HG02610 (cell line): ENCODE results near the gene ASPSCR1.
A peak's percentile ranks its signal among the peaks of the same experiment; 100 is the strongest.

Experiments
- ATAC-seq: cut with Tn5 transposase; IDR thresholded peaks from one replicate; pipeline ENCODE4 v1.9.1; 2021; ENCODE audit warnings: mild to moderate bottlenecking, moderate library complexity; ENCODE audit not compliant: unreplicated experiment

The ASPSCR1 gene

DNA sequence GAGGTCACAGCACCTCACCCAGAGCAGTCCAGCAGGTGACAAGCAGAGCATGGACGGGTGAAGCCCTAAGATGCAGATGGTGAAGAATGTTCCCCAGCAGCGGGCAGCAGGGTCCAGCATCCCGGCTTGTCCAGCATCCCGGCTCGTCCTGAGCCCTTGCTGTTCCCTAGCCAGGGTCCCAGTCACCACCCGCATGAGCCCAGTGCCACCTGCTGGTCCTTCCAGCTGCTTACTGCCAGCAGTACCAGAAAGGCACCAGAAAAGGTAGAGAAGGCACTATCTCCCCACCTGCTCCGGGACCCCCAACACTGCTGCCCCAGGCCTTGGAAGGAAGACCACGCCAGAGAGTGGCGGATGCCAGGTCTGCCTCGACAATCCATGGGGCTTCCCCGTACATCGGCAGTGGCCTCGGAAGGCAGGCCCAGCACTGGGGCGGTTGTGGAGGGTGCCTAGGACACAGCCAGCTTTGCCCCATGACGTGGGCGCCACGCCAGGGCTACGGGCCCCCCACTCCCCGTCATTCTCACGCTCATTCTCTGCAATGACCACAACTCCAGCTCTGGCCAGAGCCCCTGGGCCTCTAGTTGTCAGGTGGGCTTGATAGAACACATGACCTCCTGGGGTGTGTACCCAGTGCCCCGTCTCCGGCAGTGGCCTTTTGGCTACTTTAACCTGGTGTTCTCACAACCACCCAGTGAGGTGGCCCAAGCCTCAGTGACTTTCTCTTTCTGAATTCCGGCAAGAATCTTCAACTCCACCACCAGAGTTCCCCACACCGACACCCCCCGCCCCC is 43.9 kb downstream of the ASPSCR1 start:
- no peak for ATAC-seq

DNA sequence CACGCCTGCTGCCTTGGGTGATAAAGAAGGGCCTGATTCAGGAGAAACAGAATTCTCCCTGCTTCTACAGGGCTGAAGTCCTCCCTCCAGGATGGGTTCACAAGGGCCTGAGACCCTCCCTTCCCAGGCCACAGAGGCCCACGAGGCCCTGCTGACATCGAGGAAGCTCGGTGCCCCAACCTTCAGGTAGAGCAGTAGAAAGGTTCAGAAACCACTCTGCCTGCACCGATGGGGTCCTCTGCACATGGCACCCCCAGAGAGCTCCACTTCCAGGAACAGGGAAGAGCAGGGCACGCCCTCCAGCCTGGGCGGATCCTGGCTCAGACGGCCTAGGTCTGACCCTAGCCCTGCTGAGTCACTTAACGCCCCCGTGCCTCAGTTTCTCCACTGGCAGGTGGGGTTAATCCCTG is 44.5 kb downstream of the ASPSCR1 start:
- ATAC-seq: no peak

DNA sequence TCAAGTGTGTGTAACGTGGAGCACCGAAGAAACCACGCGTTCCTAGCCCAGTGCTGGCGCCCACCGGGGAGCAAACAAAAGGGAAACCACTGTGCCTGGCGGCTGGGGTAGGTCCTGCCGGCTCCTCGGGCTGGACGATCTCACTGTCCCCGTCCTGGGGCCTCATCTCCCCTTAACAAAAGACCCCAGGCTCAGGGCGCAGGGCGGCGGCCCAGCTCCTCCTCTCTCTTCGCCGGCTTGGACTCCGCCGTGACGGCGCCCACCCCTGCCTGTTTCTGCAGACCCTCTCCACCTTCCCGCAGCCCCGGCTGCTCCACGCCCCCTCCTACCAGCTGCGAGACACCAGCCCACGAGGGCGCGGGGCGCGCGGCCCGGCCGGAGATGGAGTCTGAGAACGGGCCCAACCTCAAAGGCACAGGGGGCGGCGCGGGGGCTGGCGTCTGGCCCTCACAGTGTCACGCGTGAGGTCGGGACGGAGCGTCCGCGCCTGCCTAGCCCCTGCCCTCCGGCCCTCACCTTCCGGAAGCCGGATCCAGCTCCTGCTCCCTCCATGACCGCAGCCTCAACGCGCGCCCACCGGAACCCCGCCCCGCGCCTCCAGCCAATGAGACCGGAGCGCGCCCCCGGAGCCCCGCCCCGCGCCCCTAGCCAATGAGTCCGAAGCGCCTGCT is 45.0 kb downstream of the ASPSCR1 start, which contains the start of gene CENPX:
Gene CENPX (minus strand): TSS at position 569 of the 671 bp plus-strand sequence. CDS start 17 bp downstream, at position 552.
- no peak for ATAC-seq

DNA sequence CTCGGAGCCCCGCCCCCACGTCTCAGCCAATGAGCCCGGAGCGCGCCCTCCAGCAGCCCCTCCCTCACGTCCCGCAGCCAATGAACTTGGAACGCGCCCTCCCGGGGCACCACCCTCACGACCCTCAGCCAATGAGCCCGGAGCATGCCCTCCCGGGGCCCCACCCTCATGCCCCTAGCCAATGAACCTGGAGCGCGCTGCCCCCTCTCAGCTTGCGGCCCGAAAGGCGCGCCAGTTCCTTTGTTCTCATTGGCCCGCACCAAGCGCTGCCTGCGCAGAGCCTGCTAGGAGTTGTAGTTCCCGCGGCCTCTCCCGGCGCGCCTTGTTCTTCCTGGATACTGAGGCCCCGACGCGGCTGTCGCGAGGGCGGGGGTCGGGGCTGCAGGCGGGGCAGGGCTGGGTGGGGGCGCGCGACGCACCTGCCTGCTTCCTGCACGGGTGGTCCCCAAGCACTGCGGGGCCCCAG is 45.6 kb downstream of the ASPSCR1 start, which contains the start of gene LRRC45:
Gene LRRC45 (plus strand): TSS at position 325 of the 466 bp plus-strand sequence. CDS start 339 bp downstream, outside the sequence.
- peak; percentile 89 for ATAC-seq

DNA sequence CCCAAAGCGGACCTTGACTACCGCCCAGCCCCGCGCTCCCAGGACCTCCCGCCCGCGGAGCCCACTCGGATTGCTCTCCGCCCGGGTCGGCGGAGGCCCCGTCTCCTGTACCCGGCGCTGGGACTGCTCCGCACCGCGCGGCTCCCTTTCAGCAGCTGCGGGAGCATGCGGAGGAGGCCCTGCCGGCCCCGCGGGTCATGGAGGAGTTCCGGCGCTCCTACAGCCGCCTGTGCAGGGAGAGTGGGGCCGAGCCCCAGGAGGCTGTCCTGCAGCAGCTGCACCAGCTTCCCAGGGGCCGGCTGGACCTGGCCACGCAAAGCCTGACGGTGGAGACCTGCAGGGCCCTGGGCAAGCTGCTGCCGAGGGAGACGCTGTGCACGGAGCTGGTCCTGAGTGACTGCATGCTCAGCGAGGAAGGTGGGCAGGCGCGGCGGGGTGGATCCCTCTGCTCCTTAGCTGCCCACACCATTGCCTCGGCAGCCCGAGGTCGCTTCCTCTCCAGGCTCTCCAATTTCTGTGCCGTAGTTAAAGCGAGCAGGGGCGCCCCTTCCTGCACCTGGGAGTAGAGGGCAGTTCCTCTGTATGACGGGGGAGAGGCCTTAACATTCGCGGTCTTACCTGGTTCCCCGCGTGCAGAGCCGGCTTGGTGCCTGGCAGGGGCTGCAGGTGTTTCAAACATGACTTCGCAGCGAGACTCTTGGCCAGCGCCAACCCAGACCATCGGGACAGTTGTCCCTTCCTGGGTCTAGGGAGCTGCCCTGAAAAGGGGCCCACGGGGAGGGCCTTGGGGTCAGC is 46.2 kb downstream of the ASPSCR1 start:
- ATAC-seq: no peak

DNA sequence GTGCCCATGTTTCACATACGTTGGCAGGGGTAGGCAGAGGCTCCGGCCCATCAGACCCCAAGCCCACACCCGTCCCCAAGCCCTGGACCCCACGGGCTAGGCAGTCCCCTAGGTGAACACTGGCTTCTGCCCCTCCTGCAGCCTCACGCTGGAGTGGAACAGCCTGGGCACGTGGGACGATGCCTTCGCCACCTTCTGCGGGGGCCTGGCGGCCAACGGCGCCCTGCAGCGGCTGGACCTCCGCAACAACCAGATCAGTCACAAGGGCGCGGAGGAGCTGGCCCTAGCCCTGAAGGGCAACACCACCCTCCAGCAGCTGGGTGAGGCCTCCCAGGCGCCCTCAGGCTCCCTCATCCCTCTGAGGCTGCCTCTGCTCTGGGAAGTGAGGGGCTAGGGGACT is 47.4 kb downstream of the ASPSCR1 start:
- ATAC-seq: no peak

DNA sequence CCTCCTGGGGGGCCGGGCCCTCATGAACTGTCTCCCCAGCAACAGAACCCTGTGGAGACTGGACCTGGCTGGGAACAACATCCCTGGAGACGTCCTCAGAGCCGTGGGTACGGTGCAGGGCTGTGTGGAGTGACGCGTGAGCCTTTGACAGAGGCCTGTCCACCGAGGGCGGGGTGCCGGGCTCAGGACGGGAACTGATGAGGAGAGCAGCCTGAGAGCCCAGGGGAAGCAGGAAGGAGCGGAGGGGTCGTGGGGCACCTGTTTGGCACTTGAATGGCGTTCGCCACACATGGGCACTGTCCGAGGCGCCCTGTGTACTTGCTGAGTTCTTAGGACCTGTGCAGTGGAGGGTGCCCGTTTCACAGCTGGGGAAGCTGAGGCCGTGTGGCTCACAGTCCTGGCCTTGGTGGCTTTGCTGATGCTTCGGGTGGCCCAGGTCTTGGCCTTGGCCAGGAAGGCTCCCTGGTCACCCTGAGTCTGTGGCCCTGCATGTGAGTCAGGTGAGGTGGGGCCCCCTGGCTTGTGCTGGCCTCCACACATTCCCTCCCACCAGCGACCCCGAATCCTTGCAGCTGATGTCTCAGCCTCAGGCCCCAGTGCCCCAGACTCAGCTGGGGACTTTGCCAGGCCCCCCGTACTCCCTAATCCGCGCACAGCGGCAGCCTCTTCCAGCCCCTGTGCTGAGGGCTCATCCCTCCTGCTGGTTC is 48.1 kb downstream of the ASPSCR1 start:
- ATAC-seq: no peak

DNA sequence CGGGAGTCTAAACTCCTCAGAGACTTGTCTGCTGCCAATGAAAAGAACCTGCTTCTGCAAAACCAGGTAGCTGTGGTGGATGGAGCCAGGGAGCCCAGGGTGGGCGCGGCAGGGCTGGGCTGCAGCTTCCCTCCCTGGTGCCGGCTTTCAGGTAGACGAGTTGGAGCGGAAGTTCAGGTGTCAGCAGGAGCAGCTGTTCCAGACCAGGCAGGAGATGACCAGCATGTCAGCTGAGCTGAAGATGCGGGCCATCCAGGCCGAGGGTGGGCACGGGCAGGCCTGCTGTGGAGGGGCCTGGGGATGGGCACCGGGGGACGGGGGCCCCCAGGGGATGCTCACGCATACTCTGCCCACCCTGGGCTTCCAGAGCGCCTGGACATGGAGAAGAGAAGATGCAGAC is 50.8 kb downstream of the ASPSCR1 start:
- ATAC-seq: no peak

DNA sequence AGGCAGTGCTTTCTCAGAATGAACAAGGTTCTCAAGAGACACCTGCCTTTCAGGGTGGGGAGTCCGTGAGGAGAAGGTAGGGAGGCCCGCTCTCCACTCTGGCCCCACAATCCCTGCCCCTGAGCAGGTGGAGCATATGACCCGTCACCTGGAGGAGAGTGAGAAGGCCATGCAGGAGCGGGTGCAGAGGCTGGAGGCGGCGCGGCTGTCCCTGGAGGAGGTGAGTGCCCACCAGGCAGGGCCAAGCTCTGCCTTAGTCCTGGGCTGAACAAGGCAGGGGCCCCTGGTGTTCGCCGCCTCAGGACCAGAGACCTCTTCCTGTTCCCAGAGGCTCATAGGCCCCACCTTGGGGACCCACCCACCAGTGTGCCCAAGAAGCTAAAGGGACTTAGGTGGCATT is 51.5 kb downstream of the ASPSCR1 start:
- no peak for ATAC-seq

DNA sequence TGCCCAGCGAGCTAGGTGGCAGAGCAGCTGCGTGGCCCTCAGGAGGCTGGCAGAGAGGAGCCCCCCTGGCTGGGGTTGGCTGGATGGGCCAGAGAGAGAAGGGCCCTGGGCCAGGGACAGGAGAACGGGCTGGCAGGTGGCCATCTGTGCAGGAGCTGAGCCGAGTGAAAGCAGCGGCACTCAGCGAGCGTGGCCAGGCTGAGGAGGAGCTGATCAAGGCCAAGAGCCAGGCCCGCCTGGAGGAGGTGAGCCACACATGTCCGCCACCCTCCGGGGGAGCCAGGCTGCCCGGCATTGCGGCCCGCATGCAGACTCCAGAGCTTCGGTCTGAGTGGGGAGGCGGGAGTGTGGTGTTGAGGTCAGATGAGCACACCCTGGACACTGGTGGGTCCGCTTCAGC is 52.0 kb downstream of the ASPSCR1 start:
- ATAC-seq: no peak

DNA sequence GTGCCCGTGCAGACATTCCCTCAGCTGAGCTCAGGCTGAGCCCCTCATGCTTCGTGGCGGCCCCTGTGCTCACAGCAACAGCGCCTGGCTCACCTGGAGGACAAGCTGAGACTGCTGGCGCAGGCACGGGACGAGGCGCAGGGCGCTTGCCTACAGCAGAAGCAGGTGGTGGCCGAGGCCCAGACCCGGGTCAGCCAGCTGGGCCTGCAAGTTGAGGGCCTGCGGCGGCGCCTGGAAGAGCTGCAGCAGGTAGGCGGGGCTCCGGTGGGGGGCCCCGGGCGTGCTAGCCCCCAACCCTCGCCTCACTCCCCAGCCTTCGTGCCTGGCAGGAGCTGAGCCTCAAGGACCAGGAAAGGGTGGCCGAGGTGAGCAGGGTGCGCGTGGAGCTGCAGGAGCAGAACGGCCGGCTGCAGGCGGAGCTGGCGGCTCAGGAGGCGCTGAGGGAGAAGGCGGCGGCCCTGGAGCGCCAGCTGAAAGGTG is 52.6 kb downstream of the ASPSCR1 start:
- no peak for ATAC-seq

DNA sequence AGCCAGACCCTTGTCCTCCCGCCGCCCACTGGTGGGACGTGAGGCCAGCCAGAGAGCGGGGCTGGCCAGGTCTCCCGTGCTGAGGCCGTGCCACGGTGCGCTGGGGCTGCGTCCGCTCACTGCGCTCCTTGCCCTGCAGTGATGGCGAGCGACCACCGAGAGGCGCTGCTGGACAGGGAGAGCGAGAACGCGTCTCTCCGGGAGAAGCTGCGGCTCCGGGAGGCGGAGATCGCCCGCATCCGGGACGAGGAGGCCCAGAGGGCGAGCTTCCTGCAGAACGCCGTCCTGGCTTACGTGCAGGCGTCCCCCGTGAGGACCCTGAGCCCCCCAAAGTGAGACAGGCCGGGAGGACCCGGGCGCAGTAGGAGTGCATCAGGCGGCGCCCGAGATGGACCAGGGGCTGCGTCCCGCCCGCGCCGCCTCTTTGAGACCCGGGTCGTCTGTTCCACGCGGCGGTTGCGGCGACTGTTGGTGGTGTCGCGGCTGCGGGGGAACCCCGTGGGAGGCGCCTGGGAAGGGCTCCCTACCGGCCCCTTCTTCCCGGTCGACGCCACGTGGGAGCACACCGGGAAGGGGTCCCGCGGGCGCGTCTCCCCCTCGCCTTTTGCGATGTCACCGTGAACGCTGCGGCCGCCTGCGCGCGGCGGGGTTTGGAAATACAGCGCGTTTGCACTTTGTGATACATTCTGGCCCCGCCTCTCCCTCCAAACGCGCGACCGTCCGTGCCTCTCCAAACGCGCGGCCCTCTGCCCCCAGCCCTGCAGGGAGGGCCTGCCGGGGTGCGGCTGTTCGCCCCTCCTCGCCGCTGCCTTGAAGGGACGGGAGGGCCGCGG is 53.3 kb downstream of the ASPSCR1 start:
- ATAC-seq: peak; percentile 45

DNA sequence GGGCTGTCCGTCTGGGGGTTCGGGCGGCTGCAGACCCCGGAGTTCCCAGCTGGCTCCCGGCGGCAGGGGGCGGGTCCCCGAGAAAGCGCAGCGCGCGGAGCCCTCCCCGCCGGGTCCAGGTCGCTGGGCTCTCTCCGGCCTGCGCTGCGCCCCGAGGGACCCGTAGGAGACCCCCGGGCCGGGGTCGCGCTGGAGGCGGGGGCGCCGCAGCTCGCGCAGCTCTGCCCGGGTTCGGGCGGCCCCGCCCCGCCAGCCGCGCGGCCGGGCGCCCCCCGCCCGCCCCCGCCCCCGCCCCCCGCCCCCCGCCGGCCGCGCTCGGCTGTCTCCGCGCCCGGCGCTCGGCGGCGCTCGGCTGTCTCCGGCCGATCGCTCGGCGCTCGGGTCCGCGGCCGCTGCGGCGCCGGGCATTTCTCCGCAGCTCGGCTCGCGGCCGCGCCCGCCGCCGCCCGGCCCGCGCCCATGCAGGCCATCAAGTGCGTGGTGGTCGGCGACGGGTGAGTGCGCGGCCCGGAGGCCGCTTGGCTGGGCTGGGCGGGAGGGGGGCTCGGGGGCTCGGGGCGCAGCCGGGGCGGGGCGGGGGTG is 54.0 kb downstream of the ASPSCR1 start, which contains the start of gene RAC3:
Gene RAC3 (plus strand): TSS at position 376 of the 582 bp plus-strand sequence. CDS start 84 bp downstream, at position 460.
- no peak for ATAC-seq

DNA sequence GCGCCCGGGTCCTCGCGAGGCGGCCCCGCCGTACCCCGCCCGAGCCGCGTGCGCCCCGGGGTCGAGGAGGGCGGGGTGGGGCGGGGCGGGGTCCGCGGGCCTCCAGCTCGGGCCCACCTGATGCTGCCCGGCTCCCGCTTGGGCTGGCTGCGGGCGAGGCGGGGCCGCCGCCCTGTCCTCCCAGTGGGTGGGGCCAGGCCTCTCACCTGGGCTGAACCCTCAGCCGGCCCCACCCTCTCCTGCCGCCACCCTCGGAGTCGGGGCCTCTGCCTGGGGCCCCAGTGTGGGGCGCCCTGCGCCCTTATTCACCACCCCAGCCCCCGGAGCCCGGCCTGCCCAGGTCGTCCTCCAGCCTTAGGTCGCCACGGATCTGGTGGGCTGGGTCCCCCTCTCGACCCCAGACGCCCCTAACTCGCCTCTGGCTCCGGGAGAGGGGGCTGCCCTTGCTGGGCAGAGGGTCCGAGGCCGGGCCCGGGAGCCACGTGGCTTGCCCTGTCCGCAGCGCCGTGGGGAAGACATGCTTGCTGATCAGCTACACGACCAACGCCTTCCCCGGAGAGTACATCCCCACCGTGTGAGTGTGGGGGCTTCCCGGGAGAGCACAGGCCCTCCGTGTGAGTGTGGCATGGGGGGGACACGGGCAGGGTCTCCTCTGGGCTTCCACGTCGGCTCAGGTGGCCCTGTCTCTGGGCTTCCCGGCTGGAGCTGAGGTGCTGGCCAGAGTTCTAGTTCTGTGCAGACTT is 54.6 kb downstream of the ASPSCR1 start:
- ATAC-seq: no peak

DNA sequence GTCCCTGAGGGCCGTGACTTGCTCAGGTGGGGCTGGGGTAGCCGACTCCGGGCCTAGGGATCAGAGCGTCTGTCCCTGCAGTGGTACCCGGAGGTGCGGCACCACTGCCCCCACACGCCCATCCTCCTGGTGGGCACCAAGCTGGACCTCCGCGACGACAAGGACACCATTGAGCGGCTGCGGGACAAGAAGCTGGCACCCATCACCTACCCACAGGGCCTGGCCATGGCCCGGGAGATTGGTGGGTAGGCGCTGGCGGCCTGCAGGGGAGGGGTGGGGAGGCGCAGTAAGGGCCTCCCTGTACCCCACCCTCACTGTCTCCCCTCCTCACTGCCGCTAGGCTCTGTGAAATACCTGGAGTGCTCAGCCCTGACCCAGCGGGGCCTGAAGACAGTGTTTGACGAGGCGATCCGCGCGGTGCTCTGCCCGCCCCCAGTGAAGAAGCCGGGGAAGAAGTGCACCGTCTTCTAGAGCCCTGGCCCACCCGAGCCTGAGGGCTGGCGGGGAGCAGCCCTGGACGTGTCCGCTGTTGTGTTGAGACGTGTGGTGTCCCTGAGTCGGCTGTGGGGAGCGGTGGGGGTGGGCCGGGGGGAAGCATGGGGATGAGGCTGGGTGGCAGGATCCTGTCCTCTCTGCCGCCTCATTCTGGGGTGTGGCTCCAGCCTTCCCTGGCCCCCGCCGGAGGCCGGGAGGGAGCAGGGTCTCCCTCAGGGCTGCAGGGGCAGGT is 56.1 kb downstream of the ASPSCR1 start:
- ATAC-seq: no peak

DNA sequence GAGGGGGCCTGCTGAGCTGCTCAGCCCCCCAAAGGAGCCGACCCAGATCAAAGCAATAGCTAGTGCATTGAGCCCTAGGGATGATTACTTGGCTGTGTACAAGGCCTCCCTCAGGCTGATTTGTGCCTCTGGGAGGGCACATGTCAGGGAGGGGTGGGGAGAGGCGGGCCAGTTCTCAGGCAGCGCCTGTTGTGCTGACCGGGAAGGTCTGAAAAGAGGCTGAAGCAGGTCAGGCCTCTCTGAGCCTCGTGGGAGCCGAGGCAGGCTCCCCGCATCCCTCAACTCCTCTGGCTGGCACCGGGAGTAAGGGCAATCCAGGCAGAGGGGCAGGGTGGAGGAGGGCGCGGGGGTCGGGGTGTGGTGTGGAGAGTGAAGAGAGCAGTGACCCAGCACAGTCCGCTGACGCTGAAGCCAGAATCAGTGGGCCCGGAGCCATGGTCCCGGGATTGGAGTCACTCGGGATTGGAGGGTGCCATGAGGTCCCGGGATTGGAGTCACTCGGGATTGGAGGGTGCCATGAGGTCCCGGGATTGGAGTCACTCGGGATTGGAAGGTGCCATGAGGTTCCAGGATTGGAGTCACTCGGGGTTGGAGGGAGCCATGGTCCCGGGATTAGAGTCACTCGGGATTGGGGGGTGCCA is 57.1 kb downstream of the ASPSCR1 start:
- no peak for ATAC-seq

DNA sequence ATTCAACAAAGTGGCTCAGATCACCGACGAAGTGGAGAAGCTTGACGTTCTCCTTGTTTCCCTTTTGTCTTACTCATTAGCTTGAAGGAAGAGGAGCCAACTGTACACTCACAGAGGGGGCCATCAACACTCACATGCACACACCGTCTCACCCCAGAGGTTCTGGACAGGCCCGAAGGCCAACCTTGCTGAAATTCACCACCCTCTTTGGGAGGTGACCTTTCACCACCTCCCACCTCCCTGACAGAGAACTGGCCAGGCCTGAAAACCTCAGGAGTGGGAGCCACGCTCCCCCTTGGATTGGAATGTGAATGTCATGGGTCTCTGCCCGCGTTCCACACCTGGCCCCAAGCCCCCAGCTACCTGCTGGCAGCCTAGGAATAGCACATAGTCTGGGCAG is 58.1 kb downstream of the ASPSCR1 start:
- ATAC-seq: no peak
